ENCODE measurements around the gene ACTL7B.
"Not testable (repeated sequence)": the region's sequence is repeated elsewhere in the genome, so short reads cannot be mapped to it uniquely, and the experiment has no call there.

The ACTL7B gene

GRCh38 chr9:108839561-108839960 lies 16.2 kb downstream of the ACTL7B start:
- H3K4me3 ChIP-seq (ENCODE audit: low read length); H3K36me3 ChIP-seq (ENCODE audit: control insufficient read depth, insufficient read depth, low read length, severe bottlenecking); H3K27me3 ChIP-seq (replicated peaks; ENCODE audit: control insufficient read depth, insufficient read depth, low read length); DNase-seq (ENCODE audit: low read depth); H3K9me3 ChIP-seq (ENCODE audit: control insufficient read depth, low read length); H3K4me1 ChIP-seq (ENCODE audit: control insufficient read depth, insufficient read depth, low read length); H3K9ac ChIP-seq (ENCODE audit: low read length): not testable (repeated sequence)

- no peaks in the 10 kb centered on the region for H3K4me1 ChIP-seq (ENCODE audit: control insufficient read depth, insufficient read depth, low read length)
- no peaks in the 10 kb centered on the region for H3K9me3 ChIP-seq (ENCODE audit: control insufficient read depth, low read length)
- DNase-seq (ENCODE audit: low read depth) = peak; percentile 61
- no peak overlapping the region for H3K9ac ChIP-seq (ENCODE audit: low read length)
- no peak overlapping the region for H3K4me3 ChIP-seq (ENCODE audit: low read length)
- peaks cover 5% of the 10 kb centered on the region for H3K27me3 ChIP-seq (replicated peaks; ENCODE audit: control insufficient read depth, insufficient read depth, low read length)
- H3K36me3 ChIP-seq (ENCODE audit: control insufficient read depth, insufficient read depth, low read length, severe bottlenecking) = no peaks in the 10 kb centered on the region
Measured at GRCh38 chr9:108838017-108838416, 17.8 kb downstream of the ACTL7B start.

- Histone ChIP-seq H3K4me3 (ENCODE audit: low read length) (no peak overlapping the region), H3K9me3 (ENCODE audit: control insufficient read depth, low read length) (no peaks in the 10 kb centered on the region), H3K27me3 (replicated peaks; ENCODE audit: control insufficient read depth, insufficient read depth, low read length) (peaks cover under 1% of the 10 kb centered on the region), H3K36me3 (ENCODE audit: control insufficient read depth, insufficient read depth, low read length, severe bottlenecking) (no peaks in the 10 kb centered on the region), H3K9ac (ENCODE audit: low read length) (no peak overlapping the region), H3K4me1 (ENCODE audit: control insufficient read depth, insufficient read depth, low read length) (no peaks in the 10 kb centered on the region)
- no peak for DNase-seq (ENCODE audit: low read depth)
Measured at GRCh38 chr9:108837530-108837929, 18.3 kb downstream of the ACTL7B start.

GRCh38 chr9:108836781-108837180 lies 19.0 kb downstream of the ACTL7B start:
- DNase-seq (ENCODE audit: low read depth) = peak; percentile 73
- Histone ChIP-seq H3K36me3 (ENCODE audit: control insufficient read depth, insufficient read depth, low read length, severe bottlenecking) (no peaks in the 10 kb centered on the region), H3K4me3 (ENCODE audit: low read length) (no peak overlapping the region), H3K4me1 (ENCODE audit: control insufficient read depth, insufficient read depth, low read length) (no peaks in the 10 kb centered on the region), H3K27me3 (replicated peaks; ENCODE audit: control insufficient read depth, insufficient read depth, low read length) (no peaks in the 10 kb centered on the region), H3K9me3 (ENCODE audit: control insufficient read depth, low read length) (no peaks in the 10 kb centered on the region), H3K9ac (ENCODE audit: low read length) (no peak overlapping the region)

GRCh38 chr9:108836319-108836718 lies 19.5 kb downstream of the ACTL7B start:
- no peaks in the 10 kb centered on the region for H3K4me1 ChIP-seq (ENCODE audit: control insufficient read depth, insufficient read depth, low read length)
- H3K4me3 ChIP-seq (ENCODE audit: low read length) = no peak overlapping the region
- no peak overlapping the region for H3K9ac ChIP-seq (ENCODE audit: low read length)
- no peaks in the 10 kb centered on the region for H3K27me3 ChIP-seq (replicated peaks; ENCODE audit: control insufficient read depth, insufficient read depth, low read length)
- no peaks in the 10 kb centered on the region for H3K9me3 ChIP-seq (ENCODE audit: control insufficient read depth, low read length)
- no peaks in the 10 kb centered on the region for H3K36me3 ChIP-seq (ENCODE audit: control insufficient read depth, insufficient read depth, low read length, severe bottlenecking)
- DNase-seq (ENCODE audit: low read depth) = no peak

GRCh38 chr9:108835831-108836230 lies 20.0 kb downstream of the ACTL7B start:
- Histone ChIP-seq H3K9me3 (ENCODE audit: control insufficient read depth, low read length) (no peaks in the 10 kb centered on the region), H3K9ac (ENCODE audit: low read length) (no peak overlapping the region), H3K27me3 (replicated peaks; ENCODE audit: control insufficient read depth, insufficient read depth, low read length) (no peaks in the 10 kb centered on the region), H3K4me3 (ENCODE audit: low read length) (no peak overlapping the region), H3K36me3 (ENCODE audit: control insufficient read depth, insufficient read depth, low read length, severe bottlenecking) (no peaks in the 10 kb centered on the region), H3K4me1 (ENCODE audit: control insufficient read depth, insufficient read depth, low read length) (no peaks in the 10 kb centered on the region)
- DNase-seq (ENCODE audit: low read depth) = no peak

GRCh38 chr9:108834959-108835665 lies 20.7 kb downstream of the ACTL7B start:
- no peak for DNase-seq (ENCODE audit: low read depth)
- H3K4me3 ChIP-seq (ENCODE audit: low read length) = no peak overlapping the region
- no peaks in the 10 kb centered on the region for H3K36me3 ChIP-seq (ENCODE audit: control insufficient read depth, insufficient read depth, low read length, severe bottlenecking)
- H3K4me1 ChIP-seq (ENCODE audit: control insufficient read depth, insufficient read depth, low read length) = no peaks in the 10 kb centered on the region
- no peak overlapping the region for H3K9ac ChIP-seq (ENCODE audit: low read length)
- H3K27me3 ChIP-seq (replicated peaks; ENCODE audit: control insufficient read depth, insufficient read depth, low read length) = no peaks in the 10 kb centered on the region
- no peaks in the 10 kb centered on the region for H3K9me3 ChIP-seq (ENCODE audit: control insufficient read depth, low read length)

GRCh38 chr9:108832179-108832500 lies 23.6 kb downstream of the ACTL7B start:
- no peaks in the 10 kb centered on the region for H3K9me3 ChIP-seq (ENCODE audit: control insufficient read depth, low read length)
- no peak for DNase-seq (ENCODE audit: low read depth)
- no peaks in the 10 kb centered on the region for H3K27me3 ChIP-seq (replicated peaks; ENCODE audit: control insufficient read depth, insufficient read depth, low read length)
- H3K4me1 ChIP-seq (ENCODE audit: control insufficient read depth, insufficient read depth, low read length) = no peaks in the 10 kb centered on the region
- no peak overlapping the region for H3K4me3 ChIP-seq (ENCODE audit: low read length)
- no peaks in the 10 kb centered on the region for H3K36me3 ChIP-seq (ENCODE audit: control insufficient read depth, insufficient read depth, low read length, severe bottlenecking)
- H3K9ac ChIP-seq (ENCODE audit: low read length) = no peak overlapping the region

GRCh38 chr9:108831496-108832178 lies 24.1 kb downstream of the ACTL7B start:
- H3K9ac ChIP-seq (ENCODE audit: low read length) = no peak overlapping the region
- DNase-seq (ENCODE audit: low read depth) = no peak
- H3K9me3 ChIP-seq (ENCODE audit: control insufficient read depth, low read length) = no peaks in the 10 kb centered on the region
- H3K4me3 ChIP-seq (ENCODE audit: low read length) = no peak overlapping the region
- no peaks in the 10 kb centered on the region for H3K4me1 ChIP-seq (ENCODE audit: control insufficient read depth, insufficient read depth, low read length)
- H3K36me3 ChIP-seq (ENCODE audit: control insufficient read depth, insufficient read depth, low read length, severe bottlenecking) = no peaks in the 10 kb centered on the region
- H3K27me3 ChIP-seq (replicated peaks; ENCODE audit: control insufficient read depth, insufficient read depth, low read length) = no peaks in the 10 kb centered on the region

GRCh38 chr9:108830272-108830671 lies 25.5 kb downstream of the ACTL7B start:
- H3K27me3 ChIP-seq (replicated peaks; ENCODE audit: control insufficient read depth, insufficient read depth, low read length) = no peaks in the 10 kb centered on the region
- no peak overlapping the region for H3K4me3 ChIP-seq (ENCODE audit: low read length)
- no peak overlapping the region for H3K9ac ChIP-seq (ENCODE audit: low read length)
- H3K9me3 ChIP-seq (ENCODE audit: control insufficient read depth, low read length) = no peaks in the 10 kb centered on the region
- no peaks in the 10 kb centered on the region for H3K36me3 ChIP-seq (ENCODE audit: control insufficient read depth, insufficient read depth, low read length, severe bottlenecking)
- DNase-seq (ENCODE audit: low read depth) = no peak
- H3K4me1 ChIP-seq (ENCODE audit: control insufficient read depth, insufficient read depth, low read length) = no peaks in the 10 kb centered on the region

- Histone ChIP-seq H3K9ac (ENCODE audit: low read length) (no peak overlapping the region), H3K9me3 (ENCODE audit: control insufficient read depth, low read length) (peaks cover 13% of the 10 kb centered on the region), H3K4me3 (ENCODE audit: low read length) (no peak overlapping the region), H3K27me3 (replicated peaks; ENCODE audit: control insufficient read depth, insufficient read depth, low read length) (no peaks in the 10 kb centered on the region), H3K4me1 (ENCODE audit: control insufficient read depth, insufficient read depth, low read length) (no peaks in the 10 kb centered on the region), H3K36me3 (ENCODE audit: control insufficient read depth, insufficient read depth, low read length, severe bottlenecking) (no peaks in the 10 kb centered on the region)
- no peak for DNase-seq (ENCODE audit: low read depth)
Measured at GRCh38 chr9:108823829-108824228, 32.0 kb downstream of the ACTL7B start.

- H3K4me3 ChIP-seq (ENCODE audit: low read length) = no peak overlapping the region
- no peaks in the 10 kb centered on the region for H3K27me3 ChIP-seq (replicated peaks; ENCODE audit: control insufficient read depth, insufficient read depth, low read length)
- DNase-seq (ENCODE audit: low read depth) = no peak
- no peak overlapping the region for H3K9ac ChIP-seq (ENCODE audit: low read length)
- H3K9me3 ChIP-seq (ENCODE audit: control insufficient read depth, low read length) = no peaks in the 10 kb centered on the region
- H3K36me3 ChIP-seq (ENCODE audit: control insufficient read depth, insufficient read depth, low read length, severe bottlenecking) = no peaks in the 10 kb centered on the region
- H3K4me1 ChIP-seq (ENCODE audit: control insufficient read depth, insufficient read depth, low read length) = no peaks in the 10 kb centered on the region
Measured at GRCh38 chr9:108816037-108816436, 39.7 kb downstream of the ACTL7B start.

All from adipocyte (in vitro differentiated cells).